Measurements from ENCODE around the gene KRT4.

The KRT4 gene

GRCh38 chr12:52784909-52785308, 29.0 kb downstream of the KRT4 start:
- no peaks in the 10 kb centered on the region for H3K4me1 ChIP-seq (ENCODE audit: insufficient read depth, low read length)
- no peak overlapping the region for H3K4me3 ChIP-seq (ENCODE audit: low read depth in 1 of 2, low read length in 2 of 2)
- peaks cover 0 to 7% of the 10 kb centered on the region in 2 donors for H3K27me3 ChIP-seq (ENCODE audit: control insufficient read depth in 1 of 2, insufficient read depth in 2 of 2, low read length in 2 of 2)
- no peaks in the 10 kb centered on the region for H3K9me3 ChIP-seq (ENCODE audit: low read length)
- no peak overlapping the region for H3K9ac ChIP-seq (ENCODE audit: low read length)
- no peak overlapping the region for H3K27ac ChIP-seq (ENCODE audit: low read depth, low read length)
- no peaks in the 10 kb centered on the region for H3K36me3 ChIP-seq (ENCODE audit: insufficient read depth, low read length)

GRCh38 chr12:52783563-52784316, 30.2 kb downstream of the KRT4 start:
- no peaks in the 10 kb centered on the region for H3K27me3 ChIP-seq (ENCODE audit: control insufficient read depth in 1 of 2, insufficient read depth in 2 of 2, low read length in 2 of 2)
- H3K4me3 ChIP-seq (ENCODE audit: low read depth in 1 of 2, low read length in 2 of 2), result no peak overlapping the region
- no peaks in the 10 kb centered on the region for H3K4me1 ChIP-seq (ENCODE audit: insufficient read depth, low read length)
- no peaks in the 10 kb centered on the region for H3K36me3 ChIP-seq (ENCODE audit: insufficient read depth, low read length)
- H3K9ac ChIP-seq (ENCODE audit: low read length), result no peak overlapping the region
- no peaks in the 10 kb centered on the region for H3K9me3 ChIP-seq (ENCODE audit: low read length)
- H3K27ac ChIP-seq (ENCODE audit: low read depth, low read length), result no peak overlapping the region

- Histone ChIP-seq H3K36me3 (ENCODE audit: insufficient read depth, low read length) (no peaks in the 10 kb centered on the region), H3K4me3 (ENCODE audit: low read depth in 1 of 2, low read length in 2 of 2) (no peak overlapping the region), H3K9ac (ENCODE audit: low read length) (no peak overlapping the region), H3K9me3 (ENCODE audit: low read length) (no peaks in the 10 kb centered on the region), H3K27me3 (ENCODE audit: control insufficient read depth in 1 of 2, insufficient read depth in 2 of 2, low read length in 2 of 2) (no peaks in the 10 kb centered on the region), H3K4me1 (ENCODE audit: insufficient read depth, low read length) (no peaks in the 10 kb centered on the region), H3K27ac (ENCODE audit: low read depth, low read length) (no peak overlapping the region)
Observed at GRCh38 chr12:52782502-52782901, 31.4 kb downstream of the KRT4 start.

DNA sequence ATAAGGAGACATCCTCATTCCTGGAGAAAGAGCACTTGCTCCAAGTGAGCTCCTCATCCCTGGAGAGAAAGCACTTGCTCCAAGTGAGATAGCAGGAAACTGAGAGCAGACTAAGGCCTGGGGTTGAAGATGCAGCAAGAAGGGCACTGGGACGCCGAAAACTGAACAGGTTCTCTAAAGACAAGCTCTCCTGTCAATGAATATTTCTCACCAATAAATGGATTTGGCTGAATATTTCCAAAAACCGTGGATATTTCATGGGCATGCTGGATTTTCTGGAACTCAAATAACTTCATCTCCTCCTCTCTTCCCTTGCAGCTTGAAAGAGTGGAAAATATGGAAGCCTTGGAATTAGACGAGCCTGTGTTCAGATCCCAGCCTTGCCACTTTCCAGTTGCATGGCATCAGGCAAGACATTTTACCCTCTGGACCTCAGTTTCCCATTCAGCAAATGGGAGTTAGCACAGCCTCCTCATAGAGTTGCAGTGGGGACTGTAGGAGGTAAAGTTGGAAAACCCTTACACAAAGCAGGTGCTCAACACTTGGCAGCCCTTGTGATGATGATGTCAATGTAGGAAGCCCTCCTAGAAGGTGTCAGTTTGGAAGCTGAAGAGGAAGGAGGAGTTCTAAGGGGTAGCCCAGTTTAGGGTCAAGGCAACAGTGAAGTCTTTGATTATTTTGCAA, 32.4 kb downstream of the KRT4 start:
- Histone ChIP-seq H3K27ac (ENCODE audit: low read depth, low read length) (no peak overlapping the region), H3K9ac (ENCODE audit: low read length) (no peak overlapping the region), H3K4me3 (ENCODE audit: low read depth in 1 of 2, low read length in 2 of 2) (no peak overlapping the region), H3K9me3 (ENCODE audit: low read length) (no peaks in the 10 kb centered on the region), H3K36me3 (ENCODE audit: insufficient read depth, low read length) (no peaks in the 10 kb centered on the region), H3K4me1 (ENCODE audit: insufficient read depth, low read length) (no peaks in the 10 kb centered on the region), H3K27me3 (ENCODE audit: control insufficient read depth in 1 of 2, insufficient read depth in 2 of 2, low read length in 2 of 2) (no peaks in the 10 kb centered on the region)

DNA sequence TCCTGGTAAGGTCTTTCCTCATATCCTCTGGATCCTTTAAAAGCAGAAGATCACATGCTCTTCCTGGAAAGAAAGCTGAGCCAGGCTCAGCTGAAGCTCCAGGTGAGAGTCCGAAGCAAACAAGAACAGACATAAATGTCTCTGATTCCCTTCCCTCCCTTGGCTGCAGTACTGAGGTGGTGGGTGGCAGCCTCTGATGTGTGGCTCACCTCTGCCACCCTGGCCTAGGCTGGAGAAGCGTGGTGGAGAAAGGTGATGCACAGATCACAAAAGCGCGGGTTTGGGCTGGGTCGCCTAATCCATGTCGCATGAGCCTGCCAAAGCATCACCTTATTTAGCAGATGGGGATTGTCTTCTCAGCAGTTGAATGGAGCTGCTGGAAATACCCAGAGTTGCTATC, 34.0 kb downstream of the KRT4 start:
- Histone ChIP-seq H3K27me3 (ENCODE audit: control insufficient read depth in 1 of 2, insufficient read depth in 2 of 2, low read length in 2 of 2) (no peaks in the 10 kb centered on the region), H3K4me3 (ENCODE audit: low read depth in 1 of 2, low read length in 2 of 2) (no peak overlapping the region), H3K4me1 (ENCODE audit: insufficient read depth, low read length) (no peaks in the 10 kb centered on the region), H3K9ac (ENCODE audit: low read length) (no peak overlapping the region), H3K36me3 (ENCODE audit: insufficient read depth, low read length) (no peaks in the 10 kb centered on the region), H3K9me3 (ENCODE audit: low read length) (no peaks in the 10 kb centered on the region), H3K27ac (ENCODE audit: low read depth, low read length) (no peak overlapping the region)

GRCh38 chr12:52778833-52779232, 35.1 kb downstream of the KRT4 start:
- no peaks in the 10 kb centered on the region for H3K9me3 ChIP-seq (ENCODE audit: low read length)
- no peaks in the 10 kb centered on the region for H3K4me1 ChIP-seq (ENCODE audit: insufficient read depth, low read length)
- no peaks in the 10 kb centered on the region for H3K27me3 ChIP-seq (ENCODE audit: control insufficient read depth in 1 of 2, insufficient read depth in 2 of 2, low read length in 2 of 2)
- H3K36me3 ChIP-seq (ENCODE audit: insufficient read depth, low read length), result no peaks in the 10 kb centered on the region
- no peak overlapping the region for H3K4me3 ChIP-seq (ENCODE audit: low read depth in 1 of 2, low read length in 2 of 2)
- H3K27ac ChIP-seq (ENCODE audit: low read depth, low read length), result no peak overlapping the region
- no peak overlapping the region for H3K9ac ChIP-seq (ENCODE audit: low read length)

- no peaks in the 10 kb centered on the region for H3K36me3 ChIP-seq (ENCODE audit: insufficient read depth, low read length)
- no peaks in the 10 kb centered on the region for H3K4me1 ChIP-seq (ENCODE audit: insufficient read depth, low read length)
- H3K9ac ChIP-seq (ENCODE audit: low read length), result no peak overlapping the region
- no peak overlapping the region for H3K4me3 ChIP-seq (ENCODE audit: low read depth in 1 of 2, low read length in 2 of 2)
- no peaks in the 10 kb centered on the region for H3K27me3 ChIP-seq (ENCODE audit: control insufficient read depth in 1 of 2, insufficient read depth in 2 of 2, low read length in 2 of 2)
- H3K9me3 ChIP-seq (ENCODE audit: low read length), result no peaks in the 10 kb centered on the region
- no peak overlapping the region for H3K27ac ChIP-seq (ENCODE audit: low read depth, low read length)
Observed at GRCh38 chr12:52777566-52777965, 36.4 kb downstream of the KRT4 start.

DNA sequence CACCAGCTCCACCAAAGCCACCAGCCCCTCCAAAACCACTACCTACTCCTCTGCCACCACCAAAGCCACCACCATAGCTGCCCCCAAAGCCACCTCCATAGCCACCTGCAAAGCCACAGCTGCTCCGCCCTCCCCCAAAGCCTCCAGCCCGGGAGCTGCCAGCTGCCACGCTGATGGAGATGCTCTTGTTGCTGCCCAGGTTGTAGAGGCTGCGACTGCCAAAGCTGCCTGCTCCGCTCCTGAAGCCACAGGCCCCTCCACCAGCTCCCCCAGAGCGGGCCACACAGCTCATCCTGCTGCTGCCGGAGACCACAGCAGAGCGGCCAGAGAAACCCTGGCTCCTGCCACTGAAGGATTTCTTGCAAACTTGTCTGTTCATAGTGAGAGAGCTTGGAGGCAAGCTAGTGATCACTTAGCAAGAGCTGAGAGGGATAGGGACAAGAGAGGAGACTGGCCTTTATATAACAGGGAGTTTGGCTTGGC, 37.0 kb downstream of the KRT4 start, which contains the start of gene KRT76:
KRT76 (minus strand) TSS at position 433 of the 483 bp plus-strand sequence; CDS start at position 379, 54 bp downstream.
- no peaks in the 10 kb centered on the region for H3K9me3 ChIP-seq (ENCODE audit: low read length)
- H3K27me3 ChIP-seq (ENCODE audit: control insufficient read depth in 1 of 2, insufficient read depth in 2 of 2, low read length in 2 of 2), result no peaks in the 10 kb centered on the region
- H3K27ac ChIP-seq (ENCODE audit: low read depth, low read length), result no peak within 1 kb of the TSS
- H3K4me3 ChIP-seq (ENCODE audit: low read depth in 1 of 2, low read length in 2 of 2), result no peak within 1 kb of the TSS
- H3K9ac ChIP-seq (ENCODE audit: low read length), result no peak within 1 kb of the TSS
- no peaks in the 10 kb centered on the region for H3K36me3 ChIP-seq (ENCODE audit: insufficient read depth, low read length)
- no peaks in the 10 kb centered on the region for H3K4me1 ChIP-seq (ENCODE audit: insufficient read depth, low read length)

DNA sequence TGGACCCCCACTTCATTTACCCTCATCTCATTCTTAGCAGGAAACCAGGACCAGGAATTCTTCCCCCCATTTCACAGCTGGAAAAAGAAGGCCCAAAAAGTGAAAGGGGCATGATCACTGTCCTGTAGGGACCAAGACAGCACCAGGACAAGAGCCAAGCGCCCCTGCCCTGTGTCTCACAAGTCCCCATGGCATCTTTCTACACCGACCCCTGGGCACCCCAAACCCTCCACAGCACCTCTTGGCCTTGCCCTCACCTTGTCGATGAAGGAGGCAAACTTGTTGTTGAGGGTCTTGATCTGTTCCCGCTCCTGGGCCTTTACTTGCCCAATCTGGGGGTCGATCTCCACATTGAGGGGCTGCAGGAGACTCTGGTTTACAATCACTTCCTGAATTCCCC, 37.5 kb downstream of the KRT4 start:
- Histone ChIP-seq H3K9me3 (ENCODE audit: low read length) (no peaks in the 10 kb centered on the region), H3K27me3 (ENCODE audit: control insufficient read depth in 1 of 2, insufficient read depth in 2 of 2, low read length in 2 of 2) (no peaks in the 10 kb centered on the region), H3K9ac (ENCODE audit: low read length) (no peak overlapping the region), H3K36me3 (ENCODE audit: insufficient read depth, low read length) (no peaks in the 10 kb centered on the region), H3K4me1 (ENCODE audit: insufficient read depth, low read length) (no peaks in the 10 kb centered on the region), H3K27ac (ENCODE audit: low read depth, low read length) (no peak overlapping the region), H3K4me3 (ENCODE audit: low read depth in 1 of 2, low read length in 2 of 2) (no peak overlapping the region)

DNA sequence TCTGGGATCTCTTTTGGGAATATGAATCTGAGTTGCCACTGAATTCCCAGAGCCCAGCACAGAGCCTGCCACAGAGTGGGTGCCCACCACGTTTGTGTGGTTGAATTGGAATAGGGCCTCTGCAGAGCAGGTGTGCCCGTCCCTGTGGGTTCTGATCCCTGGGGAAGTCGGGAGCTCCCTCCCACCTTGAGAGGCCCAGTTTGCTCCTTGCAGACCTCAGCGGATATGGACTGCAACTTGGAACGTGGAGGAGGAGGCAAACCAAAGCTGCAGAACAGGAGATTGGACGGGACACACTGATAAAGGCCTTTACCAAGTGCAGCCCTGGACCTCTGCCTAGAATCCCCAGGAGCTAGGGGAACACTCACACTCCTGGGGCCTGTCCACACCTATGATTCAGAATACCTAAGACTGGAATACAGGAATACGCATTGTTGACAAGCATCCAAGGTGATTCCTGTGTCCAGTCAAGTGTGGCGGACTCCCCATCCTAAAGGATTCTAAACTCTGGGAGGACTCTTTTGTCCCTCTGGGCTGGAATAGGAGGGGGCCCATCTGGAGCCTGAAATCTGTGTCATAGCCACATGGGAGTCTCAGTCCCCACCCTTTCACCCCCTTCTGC, 39.2 kb downstream of the KRT4 start:
- no peak overlapping the region for H3K4me3 ChIP-seq (ENCODE audit: low read depth in 1 of 2, low read length in 2 of 2)
- no peak overlapping the region for H3K9ac ChIP-seq (ENCODE audit: low read length)
- H3K36me3 ChIP-seq (ENCODE audit: insufficient read depth, low read length), result no peaks in the 10 kb centered on the region
- no peaks in the 10 kb centered on the region for H3K27me3 ChIP-seq (ENCODE audit: control insufficient read depth in 1 of 2, insufficient read depth in 2 of 2, low read length in 2 of 2)
- H3K4me1 ChIP-seq (ENCODE audit: insufficient read depth, low read length), result no peaks in the 10 kb centered on the region
- no peak overlapping the region for H3K27ac ChIP-seq (ENCODE audit: low read depth, low read length)
- H3K9me3 ChIP-seq (ENCODE audit: low read length), result no peaks in the 10 kb centered on the region

DNA sequence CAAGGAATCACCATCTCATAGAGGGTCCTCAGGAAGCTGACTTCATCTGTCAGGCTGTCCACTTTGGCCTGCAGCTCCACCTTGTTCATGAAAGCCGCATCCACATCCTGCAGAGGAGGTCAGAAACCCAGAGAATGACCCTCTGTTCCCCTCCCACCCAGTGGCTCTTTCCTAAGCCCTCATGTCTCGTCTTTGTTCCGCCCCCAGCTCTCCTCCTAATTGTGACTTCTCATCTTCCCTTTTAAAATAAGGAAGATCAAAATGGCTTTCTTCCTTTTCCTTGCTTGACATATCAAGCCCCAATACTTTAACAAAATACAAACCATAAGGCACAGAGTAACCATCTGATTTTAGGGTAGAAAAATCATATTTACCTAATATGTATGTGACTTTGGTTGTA, 41.1 kb downstream of the KRT4 start:
- no peaks in the 10 kb centered on the region for H3K9me3 ChIP-seq (ENCODE audit: low read length)
- no peaks in the 10 kb centered on the region for H3K27me3 ChIP-seq (ENCODE audit: control insufficient read depth in 1 of 2, insufficient read depth in 2 of 2, low read length in 2 of 2)
- no peaks in the 10 kb centered on the region for H3K4me1 ChIP-seq (ENCODE audit: insufficient read depth, low read length)
- H3K4me3 ChIP-seq (ENCODE audit: low read depth in 1 of 2, low read length in 2 of 2), result no peak overlapping the region
- H3K36me3 ChIP-seq (ENCODE audit: insufficient read depth, low read length), result no peaks in the 10 kb centered on the region
- H3K27ac ChIP-seq (ENCODE audit: low read depth, low read length), result no peak overlapping the region
- no peak overlapping the region for H3K9ac ChIP-seq (ENCODE audit: low read length)

Data from muscle layer of colon (tissue), 2 donors.